ENCODE measurements around the gene ZNF232. TPM values are rescaled to one million over a fixed set of nuclear protein-coding genes. Genes with fewer than 3 reads are reported as not detected.
A peak's percentile ranks its signal among the peaks of the same experiment; 100 is the strongest.

The ZNF232 gene
- polyA plus RNA-seq, 4 donors: 6.3 to 11.2 (median 8.3) TPM

GRCh38 chr17:5099271-5099670 lies 12.4 kb downstream of the ZNF232 start:
- H3K27me3 ChIP-seq (ENCODE audit: control insufficient read depth in 3 of 3, insufficient read depth in 3 of 3, low read length in 3 of 3): peaks cover 0 to 8% (median 2%) of the 10 kb centered on the region in 3 donors
- WGBS, 3 donors: 88 to 90% (median 89%) methylated on average over 5 of the region's 5 CpGs
- peaks cover 6 to 54% of the 10 kb centered on the region in 2 donors for H3K9me3 ChIP-seq (ENCODE audit: control insufficient read depth in 2 of 2, insufficient read depth in 1 of 2, low read depth in 1 of 2, low read length in 1 of 2)
- H3K4me1 ChIP-seq (ENCODE audit: control insufficient read depth in 3 of 3, insufficient read depth in 2 of 3, low read depth in 1 of 3, low read length in 2 of 3): no peaks in the 10 kb centered on the region
- DNase-seq: no peak
- FAIRE-seq: no peak
- no peak overlapping the region for H3K27ac ChIP-seq (ENCODE audit: low read depth in 1 of 3, low read length in 2 of 3)
- peaks cover 0 to 1% (median 0%) of the 10 kb centered on the region in 3 donors for H3K36me3 ChIP-seq (ENCODE audit: control insufficient read depth in 3 of 3, insufficient read depth in 2 of 3, low read depth in 1 of 3, low read length in 3 of 3)
- H3K4me3 ChIP-seq (ENCODE audit: low read depth in 1 of 3, low read length in 3 of 3): no peak overlapping the region

- Histone ChIP-seq H3K27me3 (ENCODE audit: control insufficient read depth in 3 of 3, insufficient read depth in 3 of 3, low read length in 3 of 3) (peaks cover 0 to 8% (median 2%) of the 10 kb centered on the region in 3 donors), H3K27ac (ENCODE audit: low read depth in 1 of 3, low read length in 2 of 3) (peak overlapping the region in 1 of 3 donors; percentile 37), H3K36me3 (ENCODE audit: control insufficient read depth in 3 of 3, insufficient read depth in 2 of 3, low read depth in 1 of 3, low read length in 3 of 3) (peaks cover 3 to 6% (median 3%) of the 10 kb centered on the region in 3 donors), H3K4me3 (ENCODE audit: low read depth in 1 of 3, low read length in 3 of 3) (peak overlapping the region in 2 of 3 donors; percentile 20 to 58), H3K9me3 (ENCODE audit: control insufficient read depth in 2 of 2, insufficient read depth in 1 of 2, low read depth in 1 of 2, low read length in 1 of 2) (peaks cover 6 to 56% of the 10 kb centered on the region in 2 donors), H3K4me1 (ENCODE audit: control insufficient read depth in 3 of 3, insufficient read depth in 2 of 3, low read depth in 1 of 3, low read length in 2 of 3) (no peaks in the 10 kb centered on the region)
- FAIRE-seq (no peak), DNase-seq (peak in 1 of 2 donors; percentile 62)
- 3 to 17% (median 17%) methylated on average over 62 to 63 of the region's 63 CpGs for WGBS, 3 donors
Observed at GRCh38 chr17:5097101-5097834, 14.4 kb downstream of the ZNF232 start.

DNA sequence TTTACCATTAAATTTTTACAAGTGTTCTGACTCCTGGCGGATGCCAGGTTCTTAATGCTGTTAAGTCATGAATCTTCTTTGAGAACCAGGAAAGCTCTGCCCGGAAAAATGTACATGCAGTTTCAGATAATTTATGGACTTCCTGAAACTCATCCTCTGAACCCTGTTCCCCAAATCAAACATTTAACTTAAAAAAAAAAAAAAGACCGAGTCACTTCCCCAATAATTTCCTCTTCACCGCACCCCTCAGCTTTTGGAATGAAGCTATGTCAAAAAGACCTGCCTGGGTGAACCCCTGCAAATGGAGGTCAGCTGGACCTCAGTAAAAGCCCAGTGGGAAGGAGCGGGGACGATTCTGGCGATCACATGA lies 15.0 kb downstream of the ZNF232 start:
- FAIRE-seq: no peak
- peaks cover 0 to 8% (median 2%) of the 10 kb centered on the region in 3 donors for H3K27me3 ChIP-seq (ENCODE audit: control insufficient read depth in 3 of 3, insufficient read depth in 3 of 3, low read length in 3 of 3)
- H3K36me3 ChIP-seq (ENCODE audit: control insufficient read depth in 3 of 3, insufficient read depth in 2 of 3, low read depth in 1 of 3, low read length in 3 of 3): peaks cover 6 to 9% (median 7%) of the 10 kb centered on the region in 3 donors
- no peaks in the 10 kb centered on the region for H3K4me1 ChIP-seq (ENCODE audit: control insufficient read depth in 3 of 3, insufficient read depth in 2 of 3, low read depth in 1 of 3, low read length in 2 of 3)
- no peak for DNase-seq
- peaks cover 6 to 61% of the 10 kb centered on the region in 2 donors for H3K9me3 ChIP-seq (ENCODE audit: control insufficient read depth in 2 of 2, insufficient read depth in 1 of 2, low read depth in 1 of 2, low read length in 1 of 2)
- 14 to 30% (median 26%) methylated on average over 7 of the region's 7 CpGs for WGBS, 3 donors
- peak overlapping the region in 1 of 3 donors; percentile 37 for H3K27ac ChIP-seq (ENCODE audit: low read depth in 1 of 3, low read length in 2 of 3)
- H3K4me3 ChIP-seq (ENCODE audit: low read depth in 1 of 3, low read length in 3 of 3): peak overlapping the region in 2 of 3 donors; percentile 20 to 58

GRCh38 chr17:5092218-5093010 lies 19.3 kb downstream of the ZNF232 start:
- no peak for DNase-seq
- H3K27me3 ChIP-seq (ENCODE audit: control insufficient read depth in 3 of 3, insufficient read depth in 3 of 3, low read length in 3 of 3): peaks cover 0 to 6% (median 2%) of the 10 kb centered on the region in 3 donors
- peaks cover 9 to 90% of the 10 kb centered on the region in 2 donors for H3K9me3 ChIP-seq (ENCODE audit: control insufficient read depth in 2 of 2, insufficient read depth in 1 of 2, low read depth in 1 of 2, low read length in 1 of 2)
- no peak for FAIRE-seq
- no peak overlapping the region for H3K4me3 ChIP-seq (ENCODE audit: low read depth in 1 of 3, low read length in 3 of 3)
- WGBS, 3 donors: 96 to 98% (median 97%) methylated on average over 6 of the region's 6 CpGs
- H3K4me1 ChIP-seq (ENCODE audit: control insufficient read depth in 3 of 3, insufficient read depth in 2 of 3, low read depth in 1 of 3, low read length in 2 of 3): no peaks in the 10 kb centered on the region
- no peak overlapping the region for H3K27ac ChIP-seq (ENCODE audit: low read depth in 1 of 3, low read length in 2 of 3)
- H3K36me3 ChIP-seq (ENCODE audit: control insufficient read depth in 3 of 3, insufficient read depth in 2 of 3, low read depth in 1 of 3, low read length in 3 of 3): peaks cover 15 to 33% (median 32%) of the 10 kb centered on the region in 3 donors

DNA sequence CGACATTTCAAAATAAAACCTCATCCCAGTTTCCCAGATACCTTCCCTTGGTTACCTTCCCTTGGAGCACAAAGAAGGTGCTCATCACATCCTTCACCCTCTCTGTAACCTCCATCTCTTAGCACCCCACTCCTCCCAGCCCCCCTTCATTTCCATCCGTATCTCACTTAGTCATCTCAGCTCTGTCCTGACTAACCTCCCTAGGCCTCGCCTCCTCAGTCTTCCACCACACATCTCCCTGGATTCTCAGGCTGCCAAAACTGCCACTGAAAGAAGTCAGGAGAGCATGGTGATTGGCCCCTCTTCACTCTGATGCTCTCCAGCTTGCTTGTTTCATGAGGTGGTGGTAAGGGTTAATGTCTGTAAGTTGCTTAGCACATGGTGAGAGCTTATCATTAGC lies 31.1 kb downstream of the ZNF232 start:
- FAIRE-seq (no peak), DNase-seq (no peak)
- peaks cover 2 to 65% of the 10 kb centered on the region in 2 donors for H3K9me3 ChIP-seq (ENCODE audit: control insufficient read depth in 2 of 2, insufficient read depth in 1 of 2, low read depth in 1 of 2, low read length in 1 of 2)
- H3K36me3 ChIP-seq (ENCODE audit: control insufficient read depth in 3 of 3, insufficient read depth in 2 of 3, low read depth in 1 of 3, low read length in 3 of 3): peaks cover 2 to 28% (median 4%) of the 10 kb centered on the region in 3 donors
- H3K27ac ChIP-seq (ENCODE audit: low read depth in 1 of 3, low read length in 2 of 3): no peak overlapping the region
- WGBS, 3 donors: 92 to 98% (median 95%) methylated on average over 3 of the region's 3 CpGs
- H3K27me3 ChIP-seq (ENCODE audit: control insufficient read depth in 3 of 3, insufficient read depth in 3 of 3, low read length in 3 of 3): no peaks in the 10 kb centered on the region
- H3K4me1 ChIP-seq (ENCODE audit: control insufficient read depth in 3 of 3, insufficient read depth in 2 of 3, low read depth in 1 of 3, low read length in 2 of 3): peaks cover 0 to 14% (median 6%) of the 10 kb centered on the region in 3 donors
- no peak overlapping the region for H3K4me3 ChIP-seq (ENCODE audit: low read depth in 1 of 3, low read length in 3 of 3)

DNA sequence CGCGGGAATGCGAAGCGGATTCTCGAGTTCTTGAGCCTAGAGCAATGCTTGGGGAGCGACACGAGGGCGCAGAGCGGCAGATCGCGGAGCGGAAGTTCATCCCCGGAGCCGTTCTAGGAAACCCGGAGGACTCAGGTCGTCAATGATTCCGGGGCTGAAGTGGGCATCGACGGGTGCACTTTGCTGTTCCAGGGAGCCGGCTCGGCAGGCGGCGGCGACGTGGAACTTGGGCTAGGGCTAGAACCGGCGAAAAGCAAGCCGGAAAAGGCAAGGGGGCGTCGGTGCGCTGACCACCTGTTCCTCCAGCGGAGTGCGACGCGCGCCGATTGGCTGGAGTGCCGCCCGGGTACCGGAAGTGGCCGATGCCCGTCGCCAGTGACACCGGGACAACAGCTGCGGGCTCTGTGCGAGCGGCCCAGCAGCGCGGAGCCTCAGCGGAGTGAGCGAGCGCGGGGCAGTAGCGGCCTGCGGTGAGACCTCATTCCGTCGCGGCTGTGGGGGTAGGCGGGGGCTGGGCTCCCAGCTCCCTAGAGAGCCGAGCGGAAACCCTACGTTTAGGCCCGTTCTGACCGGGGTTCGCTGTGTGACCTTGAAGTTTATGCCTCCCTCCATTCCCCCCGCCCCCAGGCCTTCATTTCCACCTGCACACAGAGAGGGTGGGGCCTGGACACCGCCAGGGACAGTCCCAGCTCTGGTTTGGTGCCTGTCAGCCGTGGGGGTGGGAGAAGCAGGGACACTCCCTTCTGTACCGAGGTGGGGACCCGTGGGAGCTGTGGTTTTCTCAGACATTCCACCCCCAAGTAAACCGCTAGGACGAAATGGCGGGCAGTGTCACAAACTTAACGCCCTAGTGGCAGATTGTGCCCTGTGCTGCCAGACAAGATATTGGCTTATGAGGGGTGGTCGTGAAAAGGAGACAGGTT lies 33.3 kb downstream of the ZNF232 start, which contains the start of gene ZFP3:
Gene ZFP3, plus strand, starts transcription at position 362 of the 923 bp plus-strand sequence. CDS start 13,038 bp downstream, outside the sequence.
- Histone ChIP-seq H3K9me3 (ENCODE audit: control insufficient read depth in 2 of 2, insufficient read depth in 1 of 2, low read depth in 1 of 2, low read length in 1 of 2) (peaks cover 2 to 44% of the 10 kb centered on the region in 2 donors), H3K36me3 (ENCODE audit: control insufficient read depth in 3 of 3, insufficient read depth in 2 of 3, low read depth in 1 of 3, low read length in 3 of 3) (peaks cover 0 to 18% (median 4%) of the 10 kb centered on the region in 3 donors), H3K4me1 (ENCODE audit: control insufficient read depth in 3 of 3, insufficient read depth in 2 of 3, low read depth in 1 of 3, low read length in 2 of 3) (peaks cover 0 to 16% (median 6%) of the 10 kb centered on the region in 3 donors), H3K4me3 (ENCODE audit: low read depth in 1 of 3, low read length in 3 of 3) (peak within 1 kb of the TSS; percentile 71 to 84 (median 77)), H3K27me3 (ENCODE audit: control insufficient read depth in 3 of 3, insufficient read depth in 3 of 3, low read length in 3 of 3) (no peaks in the 10 kb centered on the region), H3K27ac (ENCODE audit: low read depth in 1 of 3, low read length in 2 of 3) (peak within 1 kb of the TSS; percentile 75 to 85 (median 79))
- DNase-seq: peak; percentile 87 to 95
- FAIRE-seq: no peak
- WGBS, 3 donors: 1% methylated on average over 50 to 75 of the region's 75 CpGs

DNA sequence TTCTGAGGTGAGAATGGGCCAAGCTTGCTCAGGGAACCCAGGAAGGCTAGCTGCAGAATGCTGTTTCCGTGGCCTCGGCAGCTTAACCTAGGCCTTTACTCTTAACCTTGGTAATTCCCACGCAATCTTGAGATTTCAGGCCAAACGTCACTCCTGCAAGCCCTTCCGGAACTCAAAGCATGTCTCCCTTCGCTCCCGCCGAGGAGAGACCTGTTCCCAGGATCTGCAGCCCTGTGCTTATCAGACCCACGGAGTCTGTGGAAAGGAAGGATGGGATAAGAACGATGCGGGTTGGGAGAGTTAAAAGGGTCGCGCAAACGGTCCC lies 33.9 kb downstream of the ZNF232 start:
- H3K4me3 ChIP-seq (ENCODE audit: low read depth in 1 of 3, low read length in 3 of 3): peak overlapping the region; percentile 12 to 84 (median 77)
- 21 to 29% (median 23%) methylated on average over 14 of the region's 14 CpGs for WGBS, 3 donors
- peak overlapping the region; percentile 36 to 85 (median 79) for H3K27ac ChIP-seq (ENCODE audit: low read depth in 1 of 3, low read length in 2 of 3)
- H3K36me3 ChIP-seq (ENCODE audit: control insufficient read depth in 3 of 3, insufficient read depth in 2 of 3, low read depth in 1 of 3, low read length in 3 of 3): peaks cover 0 to 13% (median 0%) of the 10 kb centered on the region in 3 donors
- H3K27me3 ChIP-seq (ENCODE audit: control insufficient read depth in 3 of 3, insufficient read depth in 3 of 3, low read length in 3 of 3): no peaks in the 10 kb centered on the region
- FAIRE-seq (no peak), DNase-seq (no peak)
- H3K9me3 ChIP-seq (ENCODE audit: control insufficient read depth in 2 of 2, insufficient read depth in 1 of 2, low read depth in 1 of 2, low read length in 1 of 2): peaks cover 2 to 38% of the 10 kb centered on the region in 2 donors
- peaks cover 0 to 16% (median 6%) of the 10 kb centered on the region in 3 donors for H3K4me1 ChIP-seq (ENCODE audit: control insufficient read depth in 3 of 3, insufficient read depth in 2 of 3, low read depth in 1 of 3, low read length in 2 of 3)
